IMR-90 (cell line): ENCODE measurements around the gene MSS51. TPM values are rescaled to one million over a fixed set of nuclear protein-coding genes. Genes with fewer than 3 reads are reported as not detected.

ENCODE experiments used
- ATAC-seq: fragments of 200-7000 bp; cut with Tn5 transposase; 2 replicates; pipeline ENCODE4 v1.9.1; 2020; ENCODE audit warnings: low read depth, mild to moderate bottlenecking, moderate library complexity
- BruUV-seq: library from RNA; stranded (reverse); fragments of 400-500 nt; replicated peaks from 2 replicates; lab custom pipeline; 2021; lab: Mats Ljungman, UMichigan
- CTCF ChIA-PET: fragments of 300-600 bp; formaldehyde crosslinking; extraction: SDS; loops from one replicate; lab custom pipeline; 2021; ENCODE audit warnings: antibody characterized with exemption; lab: Yijun Ruan, JAX
- POLR2A ChIA-PET: fragments of 300-600 bp; sonication (Branson Sonifier 250); formaldehyde crosslinking; loops from one replicate; lab custom pipeline; 2022; ENCODE audit warnings: antibody characterized with exemption; ENCODE audit not compliant: unreplicated experiment; lab: Charles Lee
- DNase-seq: peaks from one replicate; pipeline ENCODE4 v3.0.0; 2013
- H2AFZ ChIP-seq: replicated peaks from 2 replicates; pipeline ENCODE3; 2013; ENCODE audit warnings: low read length, mild to moderate bottlenecking; ENCODE audit not compliant: poor library complexity
- H2AK5ac ChIP-seq: 2 replicates; pipeline ENCODE4 v1.6.1; 2013; ENCODE audit warnings: low read depth, low read length, inconsistent platforms
- H2AK9ac ChIP-seq: replicated peaks from 2 replicates; pipeline ENCODE3; 2013; ENCODE audit warnings: mild to moderate bottlenecking, low read depth, low read length, moderate library complexity; ENCODE audit not compliant: poor library complexity
- H2BK120ac ChIP-seq: 2 replicates; pipeline ENCODE4 v1.6.1; 2013; ENCODE audit warnings: low read depth, low read length, inconsistent platforms
- H2BK15ac ChIP-seq: 3 replicates; pipeline ENCODE4 v1.6.1; 2013; ENCODE audit warnings: low read depth, low read length, inconsistent platforms
- H2BK20ac ChIP-seq: 2 replicates; pipeline ENCODE4 v1.6.1; 2013; ENCODE audit warnings: low read depth, mild to moderate bottlenecking, inconsistent platforms, low read length, moderate library complexity
- H2BK5ac ChIP-seq: 2 replicates; pipeline ENCODE4 v1.6.1; 2013; ENCODE audit warnings: mild to moderate bottlenecking, low read depth, low read length, inconsistent platforms; ENCODE audit not compliant: poor library complexity, severe bottlenecking
- H3K14ac ChIP-seq: replicated peaks from 2 replicates; pipeline ENCODE4 v1.6.1; 2013; ENCODE audit warnings: low read depth, low read length, inconsistent platforms
- H3K18ac ChIP-seq: 2 replicates; pipeline ENCODE4 v1.6.1; 2013; ENCODE audit warnings: low read depth, low read length, control low read depth
- H3K23ac ChIP-seq: 2 replicates; pipeline ENCODE4 v1.6.1; 2013; ENCODE audit warnings: low read depth, low read length, inconsistent platforms
- H3K27ac ChIP-seq: 2 replicates; pipeline ENCODE4 v1.5.1; 2013; ENCODE audit warnings: mild to moderate bottlenecking, control low read depth, low read length; ENCODE audit not compliant: insufficient read depth
- H3K27me3 ChIP-seq: 2 replicates; pipeline ENCODE4 v1.6.1; 2013; ENCODE audit warnings: low read length; ENCODE audit not compliant: control insufficient read depth, insufficient read depth
- H3K36me3 ChIP-seq: 2 replicates; pipeline ENCODE4 v1.6.1; 2013; ENCODE audit warnings: low read length, mixed read lengths; ENCODE audit not compliant: control insufficient read depth, insufficient read depth
- H3K4ac ChIP-seq: 2 replicates; pipeline ENCODE4 v1.6.1; 2013; ENCODE audit warnings: low read depth, low read length, inconsistent platforms
- H3K4me1 ChIP-seq: 2 replicates; pipeline ENCODE4 v1.6.1; 2013; ENCODE audit warnings: low read length, mixed read lengths; ENCODE audit not compliant: control insufficient read depth, insufficient read depth
- H3K4me2 ChIP-seq: 2 replicates; pipeline ENCODE4 v1.6.1; 2013; ENCODE audit warnings: low read depth, mild to moderate bottlenecking, control low read depth, low read length, moderate library complexity
- H3K4me3 ChIP-seq: 2 replicates; pipeline ENCODE4 v1.5.1; 2013; ENCODE audit warnings: low read depth, mild to moderate bottlenecking, control low read depth, low read length, moderate library complexity; ENCODE audit not compliant: insufficient read depth
- H3K56ac ChIP-seq: 2 replicates; pipeline ENCODE4 v1.6.1; 2013; ENCODE audit warnings: low read length, inconsistent platforms; ENCODE audit not compliant: insufficient read depth; ENCODE audit errors: extremely low read depth
- H3K79me1 ChIP-seq, 2 experiments: 2 replicates each; pipeline ENCODE4 v1.6.1; 2013; ENCODE audit warnings: low read length in 2 of 2, inconsistent platforms in 1 of 2, low read depth in 1 of 2
- H3K9ac ChIP-seq: 2 replicates; pipeline ENCODE4 v1.6.1; 2013; ENCODE audit warnings: low read depth, low read length, control low read depth
- H3K9me1 ChIP-seq: 2 replicates; pipeline ENCODE4 v1.6.1; 2013; ENCODE audit warnings: low read length, inconsistent platforms; ENCODE audit not compliant: insufficient read depth
- H3K9me3 ChIP-seq: 2 replicates; pipeline ENCODE4 v1.6.1; 2013; ENCODE audit warnings: low read length; ENCODE audit not compliant: control insufficient read depth, insufficient read depth
- H4K20me1 ChIP-seq: 2 replicates; pipeline ENCODE4 v1.6.1; 2013; ENCODE audit warnings: low read length, inconsistent platforms; ENCODE audit not compliant: insufficient read depth
- H4K5ac ChIP-seq: 2 replicates; pipeline ENCODE4 v1.6.1; 2013; ENCODE audit warnings: mild to moderate bottlenecking, low read depth, low read length, control low read depth
- H4K8ac ChIP-seq, 2 experiments: 2 replicates each; pipeline ENCODE4 v1.6.1; 2013; ENCODE audit warnings: low read depth in 2 of 2, low read length in 2 of 2, control low read depth in 1 of 2, inconsistent platforms in 1 of 2
- H4K91ac ChIP-seq: 2 replicates; pipeline ENCODE4 v1.6.1; 2013; ENCODE audit warnings: low read depth, low read length, inconsistent platforms; ENCODE audit not compliant: insufficient read depth
- CEBPB ChIP-seq: IDR thresholded peaks from 2 replicates; pipeline ENCODE4 v1.6.1; 2012; ENCODE audit warnings: low read depth, low read length, improper control_type of control experiment
- CHD1 ChIP-seq: IDR thresholded peaks from 2 replicates; pipeline ENCODE4 v1.6.1; 2012; ENCODE audit warnings: low read depth, low read length, improper control_type of control experiment
- MAFK ChIP-seq: IDR thresholded peaks from 2 replicates; pipeline ENCODE4 v1.6.1; 2012; ENCODE audit warnings: low read depth, low read length, improper control_type of control experiment
- MAZ ChIP-seq: IDR thresholded peaks from 2 replicates; pipeline ENCODE4 v1.6.1; 2012; ENCODE audit warnings: low read depth, mild to moderate bottlenecking, low read length, improper control_type of control experiment, moderate library complexity, borderline replicate concordance
- MXI1 ChIP-seq: IDR thresholded peaks from 2 replicates; pipeline ENCODE4 v1.6.1; 2012; ENCODE audit warnings: low read depth, mild to moderate bottlenecking, low read length, moderate library complexity, borderline replicate concordance
- NFE2L2 ChIP-seq: fragments of 150-350 bp; IDR thresholded peaks from 2 replicates; pipeline ENCODE4 v1.6.1; 2016; ENCODE audit warnings: low read depth, mild to moderate bottlenecking, low read length
- POLR2A ChIP-seq: IDR thresholded peaks from 2 replicates; pipeline ENCODE4 v1.6.1; 2012; ENCODE audit warnings: mild to moderate bottlenecking, low read depth, low read length
- RAD21 ChIP-seq: IDR thresholded peaks from 2 replicates; pipeline ENCODE4 v1.6.1; 2012; ENCODE audit warnings: low read length, improper control_type of control experiment
- RCOR1 ChIP-seq: IDR thresholded peaks from 2 replicates; pipeline ENCODE4 v1.6.1; 2012; ENCODE audit warnings: mild to moderate bottlenecking, low read length, improper control_type of control experiment; ENCODE audit not compliant: insufficient replicate concordance
- RFX5 ChIP-seq: IDR thresholded peaks from 2 replicates; pipeline ENCODE4 v1.8.0; 2012; ENCODE audit warnings: low read depth, mild to moderate bottlenecking, low read length, moderate library complexity
- SMC3 ChIP-seq: fragments of 150-350 bp; IDR thresholded peaks from 2 replicates; pipeline ENCODE4 v1.6.1; 2016; ENCODE audit warnings: low read depth, mild to moderate bottlenecking, antibody characterized with exemption, low read length, moderate library complexity
- USF2 ChIP-seq: fragments of 150-350 bp; IDR thresholded peaks from 2 replicates; pipeline ENCODE4 v1.6.1; 2017; ENCODE audit warnings: mild to moderate bottlenecking, antibody characterized with exemption, low read length, low read depth
- WGBS, 2 experiments: methylation state at CpG; one replicate each; pipeline versions ENCODE4 v1.1.5 to v1.1.7; 2013; ENCODE audit warnings: missing lambda C conversion rate in 2 of 2; ENCODE audit not compliant: insufficient read length in 1 of 2; ENCODE audit errors: extremely low coverage in 2 of 2; 5-methylcytosine and 5-hydroxymethylcytosine counted together
- dilution Hi-C: fragments of 300-500 bp; cut with HindIII; formaldehyde crosslinking; loops from one replicate; pipeline ENCODE4 v1.14.3; 2018; ENCODE audit warnings: low sequenced_read_pairs; ENCODE audit not compliant: unreplicated experiment
- in situ Hi-C: fragments of 300-500 bp; cut with MboI; formaldehyde crosslinking; loops from 3 replicates; pipeline ENCODE4 v1.14.3; 2019; ENCODE audit warnings: low sequenced_read_pairs, inconsistent platforms, mixed read lengths
- intact Hi-C: fragments of 100-400 bp; cut with micrococcal nuclease; formaldehyde crosslinking; loops from 2 replicates; pipeline ENCODE4 v1.10.0; 2022
- polyA plus RNA-seq, 3 experiments: library from polyadenylated mRNA; depleted of rRNA; stranded (reverse); fragments of >200 nt; gene quantifications; 2 replicates each; pipeline ENCODE4 v1.2.3, GENCODE V29; 2012; ENCODE audit warnings: low replicate concordance in 1 of 3
- total RNA-seq: library from RNA; depleted of rRNA; stranded (reverse); fragments of >200 nt; gene quantifications from 2 replicates; pipeline ENCODE4 v1.2.3, GENCODE V29; 2012
- TF ChIP-seq, protein P1 (sequence below): conservative IDR thresholded peaks from 2 replicates; pipeline ENCODE4 v1.5.1; 2012; ENCODE audit warnings: mild to moderate bottlenecking, low read depth, low read length, improper control_type of control experiment

Gene MSS51
- total and polyA plus RNA-seq, 2 of the 4 experiments (the other 2 are of a cell fraction) = 1.1 to 1.8 TPM

DNA sequence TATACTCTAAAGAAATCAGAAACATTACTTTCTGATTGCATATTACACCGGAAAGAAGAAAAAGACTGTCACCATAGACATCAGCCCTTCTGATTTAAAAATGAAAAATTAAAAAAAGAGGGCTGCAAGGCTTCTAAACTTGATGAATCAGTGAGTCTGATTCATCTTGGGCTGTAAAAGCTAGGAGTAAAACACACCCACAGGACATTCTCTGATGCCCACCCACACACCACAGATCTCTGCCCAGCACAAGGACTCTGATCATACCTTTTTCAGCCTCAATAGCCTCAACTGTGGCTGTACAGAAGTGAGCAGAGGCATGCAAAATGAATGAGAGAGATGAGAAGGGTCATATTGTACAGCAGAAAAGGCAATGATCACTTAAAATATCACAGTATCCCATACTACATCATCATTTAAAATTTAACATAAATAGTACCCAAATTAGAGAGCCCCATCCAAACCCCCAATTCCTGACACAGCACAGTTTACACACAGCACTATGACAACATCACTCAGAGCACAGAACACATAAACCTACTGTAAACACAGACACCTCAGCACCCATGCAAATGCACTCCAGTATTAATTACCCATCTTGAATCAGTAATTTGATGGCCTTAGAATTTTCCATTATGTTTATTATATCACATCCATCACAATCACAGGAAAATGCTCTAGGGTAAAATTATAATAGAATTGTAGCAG is 6.4 kb upstream of the MSS51 start:
- no peak overlapping the region for H3K9ac ChIP-seq

More for the DNA sequence above, 6.4 kb upstream of the MSS51 start:
- Histone ChIP-seq H2AK9ac (no peak overlapping the region), H2BK20ac (no peak overlapping the region), H3K56ac (no peak overlapping the region), H3K14ac (no peak overlapping the region; the same call in 1 of the 2 replicates), H3K36me3 (peaks cover 15% of the 10 kb centered on the region), H4K20me1 (no peaks in the 10 kb centered on the region), H2BK5ac (peak overlapping the region; percentile 61), H3K4ac (no peak overlapping the region), H3K9me1 (peaks cover 11% of the 10 kb centered on the region), H4K8ac (no peak overlapping the region; a peak in 1 of 4 replicates), H3K4me2 (no peak overlapping the region), H4K91ac (no peak overlapping the region), H2AK5ac (0 out of 2 replicates have a peak overlapping the region, but pooled peaks have one; percentile 3), H3K27ac (no peak overlapping the region), H3K79me1 (peaks cover 11 to 20% of the 10 kb centered on the region in 2 experiments; a peak in 3 of 4 replicates), H3K18ac (no peak overlapping the region), H3K23ac (no peak overlapping the region), H2BK120ac (no peak overlapping the region), H3K4me3 (no peak overlapping the region), H2AFZ (no peak overlapping the region), H3K4me1 (no peaks in the 10 kb centered on the region), H2BK15ac (no peak overlapping the region), H4K5ac (no peak overlapping the region), H3K9me3 (no peaks in the 10 kb centered on the region), H3K27me3 (no peaks in the 10 kb centered on the region)
- dilution Hi-C loops = no loop called here
- no CpG with 5 or more reads among the region's 1 CpG for WGBS, 2 experiments
- DNase-seq = peak; percentile 81
- ATAC-seq = peak; percentile 83
- in situ Hi-C loops = no loop called here
- intact Hi-C loops = no loop called here
- TF ChIP-seq POLR2A = no peak
- TF ChIP-seq CEBPB = no peak
- TF ChIP-seq CHD1 = no peak
- no peak for TF ChIP-seq RAD21
- TF ChIP-seq, protein P1, sequence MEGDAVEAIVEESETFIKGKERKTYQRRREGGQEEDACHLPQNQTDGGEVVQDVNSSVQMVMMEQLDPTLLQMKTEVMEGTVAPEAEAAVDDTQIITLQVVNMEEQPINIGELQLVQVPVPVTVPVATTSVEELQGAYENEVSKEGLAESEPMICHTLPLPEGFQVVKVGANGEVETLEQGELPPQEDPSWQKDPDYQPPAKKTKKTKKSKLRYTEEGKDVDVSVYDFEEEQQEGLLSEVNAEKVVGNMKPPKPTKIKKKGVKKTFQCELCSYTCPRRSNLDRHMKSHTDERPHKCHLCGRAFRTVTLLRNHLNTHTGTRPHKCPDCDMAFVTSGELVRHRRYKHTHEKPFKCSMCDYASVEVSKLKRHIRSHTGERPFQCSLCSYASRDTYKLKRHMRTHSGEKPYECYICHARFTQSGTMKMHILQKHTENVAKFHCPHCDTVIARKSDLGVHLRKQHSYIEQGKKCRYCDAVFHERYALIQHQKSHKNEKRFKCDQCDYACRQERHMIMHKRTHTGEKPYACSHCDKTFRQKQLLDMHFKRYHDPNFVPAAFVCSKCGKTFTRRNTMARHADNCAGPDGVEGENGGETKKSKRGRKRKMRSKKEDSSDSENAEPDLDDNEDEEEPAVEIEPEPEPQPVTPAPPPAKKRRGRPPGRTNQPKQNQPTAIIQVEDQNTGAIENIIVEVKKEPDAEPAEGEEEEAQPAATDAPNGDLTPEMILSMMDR = no peak
- TF ChIP-seq SMC3 = no peak
- no peak for TF ChIP-seq MAFK
- TF ChIP-seq MAZ = no peak
- no peak for TF ChIP-seq RCOR1
- no peak for TF ChIP-seq RFX5
- TF ChIP-seq USF2 = no peak
- no peak for TF ChIP-seq NFE2L2
- no peak for TF ChIP-seq MXI1
- BruUV-seq = no TSS peak
- POLR2A ChIA-PET = no interaction called here
- CTCF ChIA-PET = no interaction called here
